Stimulated activated CD4-positive, alpha-beta T cell treated with anti-CD3 and anti-CD28 coated beads, Interleukin-4, amount 100 ng/mL, for 4 hours (primary cell): ENCODE measurements around the gene USF1.
"Not testable (repeated sequence)": the region's sequence is repeated elsewhere in the genome, so short reads cannot be mapped to it uniquely, and the experiment has no call there.

ENCODE experiments used
- DNase-seq, 2 experiments: peaks; one replicate each; pipeline ENCODE4 v3.0.0-alpha.2; 2020

The USF1 gene

DNA sequence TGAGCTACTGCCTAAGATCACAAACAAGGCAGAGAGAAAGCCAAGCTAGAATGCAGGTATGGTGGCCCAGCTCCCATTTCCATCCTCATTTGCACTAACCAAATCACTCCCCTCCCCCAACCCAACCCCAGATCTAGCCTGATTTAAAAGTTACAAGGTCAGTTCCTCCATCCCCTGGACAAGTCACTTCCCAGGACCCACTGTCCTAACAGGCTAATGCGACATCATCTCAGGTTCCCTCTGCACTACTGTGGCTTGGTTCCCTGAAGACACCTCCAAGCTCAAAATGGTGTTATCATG is 27.2 kb downstream of the USF1 start:
- no peak for DNase-seq

DNA sequence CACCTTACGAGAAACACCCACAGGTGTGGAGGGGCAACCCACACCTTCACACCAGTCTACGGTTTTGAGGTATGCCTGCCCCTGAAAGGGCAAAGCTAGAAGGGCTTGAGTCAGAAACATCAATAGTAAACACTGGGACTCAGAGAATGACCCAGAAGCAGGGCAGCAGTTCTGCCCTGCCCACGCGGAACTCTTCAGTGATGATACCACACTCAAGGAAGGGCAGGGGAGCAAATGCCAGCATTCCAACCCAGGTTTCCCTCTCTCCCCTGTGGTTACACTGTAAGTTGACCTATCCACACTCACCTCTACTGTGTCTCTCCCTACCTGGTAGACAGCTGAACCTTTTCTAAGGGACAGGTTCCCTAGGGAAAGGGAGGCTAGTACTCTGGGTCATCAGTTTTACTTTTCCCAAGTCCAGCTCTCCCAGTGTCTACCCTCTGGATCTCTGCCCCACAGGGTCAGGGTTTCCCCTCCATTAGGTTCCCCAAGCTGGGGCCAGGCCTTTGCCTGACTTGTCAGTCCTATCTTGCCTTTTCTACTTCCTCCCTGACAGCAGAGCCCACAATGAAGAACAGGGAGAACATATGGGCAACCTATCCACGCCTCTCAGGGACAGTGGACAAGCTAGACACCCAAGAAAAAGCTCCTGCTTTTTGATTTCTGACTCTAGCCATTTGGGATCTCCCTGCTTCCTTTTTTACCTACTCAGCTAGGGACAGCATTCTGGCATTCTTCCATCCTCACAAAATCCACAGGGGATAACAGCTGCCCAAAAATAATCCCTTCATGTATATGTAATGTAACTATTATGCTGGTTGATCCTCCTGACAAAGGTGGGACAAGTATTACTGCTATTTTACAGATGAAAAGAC is 27.8 kb downstream of the USF1 start:
- no peak for DNase-seq

- DNase-seq: not testable (repeated sequence)
Measured at GRCh38 chr1:161017181-161017580, 28.6 kb downstream of the USF1 start.

DNA sequence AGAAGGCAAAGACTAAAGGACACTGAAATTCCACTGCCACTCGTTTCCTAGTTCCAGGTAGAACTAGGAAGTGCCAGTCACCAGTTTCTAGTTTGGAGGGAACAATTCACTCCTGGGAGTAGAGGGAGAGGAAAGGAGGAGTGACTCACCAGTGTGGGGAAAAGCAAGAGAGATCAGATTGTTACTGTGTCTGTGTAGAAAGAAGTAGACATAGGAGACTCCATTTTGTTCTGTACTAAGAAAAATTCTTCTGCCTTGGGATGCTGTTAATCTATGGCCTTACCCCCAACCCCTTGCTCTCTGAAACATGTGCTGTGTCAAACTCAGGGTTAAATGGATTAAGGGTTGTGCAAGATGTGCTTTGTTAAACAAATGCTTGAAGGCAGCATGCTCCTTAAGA is 29.1 kb downstream of the USF1 start:
- not testable (repeated sequence) for DNase-seq

DNA sequence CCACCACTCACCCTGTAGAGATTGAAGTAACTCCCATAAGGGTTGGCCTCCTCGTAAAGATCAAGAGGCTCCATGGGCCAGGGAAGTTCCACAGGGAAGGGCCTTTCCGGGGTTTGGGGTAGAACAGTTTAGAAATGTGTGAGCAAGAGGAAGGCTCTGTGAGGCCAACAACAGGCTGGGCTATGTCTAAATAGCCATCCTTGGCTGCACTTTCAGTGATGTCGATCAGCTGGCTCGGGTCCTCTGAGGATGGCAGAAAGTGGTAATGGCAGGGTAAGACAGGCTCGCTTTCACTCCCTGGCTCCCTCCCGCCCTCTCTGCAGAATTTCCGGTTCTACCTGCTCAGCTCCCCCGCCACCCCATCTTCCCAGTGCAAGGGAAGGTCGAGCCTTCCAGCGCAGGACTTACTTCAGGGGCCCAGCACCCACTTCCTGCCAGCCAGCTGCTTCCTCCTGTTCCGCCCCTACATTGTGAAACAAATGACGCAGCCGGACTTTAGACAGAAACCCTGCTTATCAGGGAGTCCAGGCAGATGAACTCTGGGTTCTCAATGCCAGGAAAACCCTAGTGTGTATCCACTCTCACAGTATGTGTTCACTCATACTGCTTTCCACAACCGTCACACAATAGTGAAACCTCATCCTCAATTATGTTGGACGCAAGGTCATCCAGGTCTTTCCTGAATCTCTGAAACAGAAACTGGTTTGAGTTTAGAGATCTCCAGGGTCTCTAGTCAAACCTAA is 32.1 kb downstream of the USF1 start:
- DNase-seq: peak; percentile 37 to 52

GRCh38 chr1:161013131-161013487 is 32.7 kb downstream of the USF1 start:
- DNase-seq: peak in 1 of 2 experiments; percentile 8

- no peak for DNase-seq
Measured at GRCh38 chr1:161012420-161012819, 33.4 kb downstream of the USF1 start.

DNA sequence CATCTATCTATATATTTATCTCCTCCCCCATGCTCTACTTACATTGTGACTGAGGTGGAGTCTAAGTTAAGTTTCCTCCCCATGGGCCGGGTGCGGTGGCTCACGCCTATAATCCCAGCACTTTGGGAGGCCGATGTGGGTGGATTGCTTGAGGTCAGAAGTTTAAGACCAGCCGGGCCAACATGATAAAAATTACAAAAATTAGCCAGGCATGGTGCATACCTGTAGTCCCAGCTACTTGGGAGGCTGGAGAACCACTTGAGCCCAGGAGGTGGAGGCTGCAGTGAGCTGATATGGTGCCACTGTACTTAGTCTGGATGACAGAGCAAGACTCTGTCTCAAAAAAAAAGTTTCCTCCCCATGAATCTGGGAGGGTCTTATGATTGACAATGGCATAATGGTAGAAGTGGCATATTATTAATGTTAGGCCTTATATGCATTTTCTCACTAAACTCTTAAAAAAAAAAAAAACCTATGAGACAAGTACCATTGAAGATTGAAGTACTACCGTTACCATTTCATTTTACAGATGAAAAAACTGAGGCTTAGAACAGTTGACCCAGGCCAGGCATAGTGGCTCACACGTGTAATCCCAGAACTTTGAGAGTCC is 36.1 kb downstream of the USF1 start:
- no peak for DNase-seq

GRCh38 chr1:161008869-161009510 is 36.8 kb downstream of the USF1 start:
- DNase-seq: no peak

- no peak for DNase-seq
Measured at GRCh38 chr1:161007369-161007768, 38.4 kb downstream of the USF1 start.

- no peak for DNase-seq
Measured at GRCh38 chr1:161006563-161006962, 39.2 kb downstream of the USF1 start.

GRCh38 chr1:161001525-161001924 is 44.3 kb downstream of the USF1 start:
- DNase-seq: no peak

DNA sequence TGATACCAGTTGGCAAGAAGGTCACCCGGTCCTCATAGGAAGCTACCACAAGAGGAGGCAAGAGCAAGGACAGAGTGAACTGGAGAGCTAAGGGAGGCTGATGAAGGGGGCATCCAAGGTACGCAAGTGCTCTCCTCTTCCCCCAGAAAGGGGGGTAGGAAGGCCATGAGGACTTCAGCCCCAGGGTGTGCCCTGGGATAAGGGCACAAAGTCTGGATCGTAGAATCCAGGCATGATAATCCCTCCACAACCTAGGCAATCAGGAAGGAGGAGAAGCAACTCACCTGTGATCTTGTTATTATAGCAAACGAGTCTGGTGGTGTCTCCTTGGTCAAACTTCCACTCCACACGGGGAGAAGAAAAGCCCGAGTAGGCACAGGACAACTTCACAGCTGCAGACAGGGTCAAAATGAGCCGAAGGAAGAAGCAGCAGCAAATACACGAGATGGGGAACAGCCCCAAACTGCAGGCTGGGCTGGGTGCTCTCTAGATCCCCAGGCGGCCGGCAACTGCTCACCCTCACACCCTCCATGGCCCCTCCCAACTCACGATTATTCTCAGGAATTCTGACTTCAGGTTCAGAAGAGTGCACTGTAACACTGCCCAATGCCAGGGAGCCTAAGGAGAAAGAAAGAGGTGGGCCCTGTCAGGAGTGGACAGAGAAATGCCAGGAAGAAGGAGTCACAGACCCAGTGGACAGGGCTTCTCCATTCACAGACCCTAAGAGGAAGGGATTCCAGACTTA is 44.9 kb downstream of the USF1 start:
- no peak for DNase-seq

DNA sequence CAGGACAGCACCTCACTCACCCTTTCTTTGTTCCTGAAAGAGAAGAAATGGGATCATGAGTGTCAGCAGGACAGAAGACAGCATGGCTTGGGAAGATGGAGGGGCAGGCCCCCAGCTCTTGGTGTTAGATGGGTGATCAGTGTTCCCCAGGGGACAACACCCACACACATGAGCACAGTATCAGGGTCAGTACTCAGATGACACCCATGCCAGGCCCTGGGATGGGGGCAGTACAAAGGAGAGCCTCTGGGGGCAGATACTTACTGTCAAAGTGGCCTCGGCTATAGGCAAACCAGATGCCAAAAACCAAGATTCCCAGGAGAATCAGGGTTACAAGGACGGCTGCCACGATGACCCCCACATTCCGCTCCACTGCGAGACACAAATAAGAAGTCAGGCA is 46.4 kb downstream of the USF1 start:
- DNase-seq: no peak

- peak; percentile 27 to 55 for DNase-seq
Measured at GRCh38 chr1:160997323-160998038, 48.3 kb downstream of the USF1 start.

DNA sequence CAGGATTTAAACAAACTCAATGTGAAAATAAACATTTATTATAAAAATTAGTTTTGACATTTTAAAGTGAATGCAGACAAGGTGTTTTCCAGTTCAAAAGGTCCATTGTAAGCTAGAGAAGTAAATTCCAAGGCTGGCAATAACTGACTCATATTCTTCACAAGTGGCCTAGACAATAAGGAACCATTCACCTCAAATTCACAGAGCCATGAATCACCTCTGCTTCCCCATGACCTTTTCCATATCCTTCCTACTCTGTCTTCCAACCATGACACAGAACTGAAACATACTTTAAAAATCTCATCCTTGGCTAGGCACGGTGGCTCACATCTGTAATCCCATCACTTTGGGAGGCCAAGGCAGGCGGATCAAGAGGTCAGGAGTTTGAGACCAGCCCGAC is 49.6 kb downstream of the USF1 start:
- no peak for DNase-seq

DNA sequence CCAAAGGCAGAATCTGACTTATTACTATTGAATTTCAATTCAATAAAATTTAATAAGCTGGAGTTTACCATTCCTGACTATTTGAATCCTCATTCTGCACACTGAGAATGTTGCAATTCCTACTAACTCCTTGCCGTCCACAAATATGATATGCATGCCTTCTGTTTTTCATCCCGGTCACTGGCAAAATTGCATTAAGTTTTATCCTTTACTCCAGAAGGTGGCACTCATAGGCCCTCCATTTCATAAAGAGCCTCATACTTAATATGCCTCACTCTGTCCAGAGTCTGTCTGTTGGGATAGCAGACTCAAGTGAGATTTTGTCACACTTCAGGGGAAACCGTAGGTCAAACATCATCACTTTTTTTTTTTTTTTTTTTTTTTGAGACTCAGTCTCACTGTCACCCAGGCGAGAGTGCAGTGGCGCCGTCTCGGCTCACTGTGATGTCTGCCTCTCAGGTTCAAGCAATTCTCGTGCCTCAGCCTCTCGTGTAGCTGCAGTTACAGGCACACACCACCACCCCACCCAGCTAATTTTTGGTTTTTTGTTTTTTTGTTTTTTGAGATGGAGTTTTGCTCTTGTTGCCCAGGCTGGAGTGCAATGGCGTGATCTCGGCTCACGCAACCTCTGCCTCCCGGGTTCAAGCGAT is 52.1 kb downstream of the USF1 start:
- DNase-seq: no peak

GRCh38 chr1:160992036-160992435 is 53.7 kb downstream of the USF1 start:
- not testable (repeated sequence) for DNase-seq
